ENCODE measurements around the gene LIF.

Gene LIF

DNA sequence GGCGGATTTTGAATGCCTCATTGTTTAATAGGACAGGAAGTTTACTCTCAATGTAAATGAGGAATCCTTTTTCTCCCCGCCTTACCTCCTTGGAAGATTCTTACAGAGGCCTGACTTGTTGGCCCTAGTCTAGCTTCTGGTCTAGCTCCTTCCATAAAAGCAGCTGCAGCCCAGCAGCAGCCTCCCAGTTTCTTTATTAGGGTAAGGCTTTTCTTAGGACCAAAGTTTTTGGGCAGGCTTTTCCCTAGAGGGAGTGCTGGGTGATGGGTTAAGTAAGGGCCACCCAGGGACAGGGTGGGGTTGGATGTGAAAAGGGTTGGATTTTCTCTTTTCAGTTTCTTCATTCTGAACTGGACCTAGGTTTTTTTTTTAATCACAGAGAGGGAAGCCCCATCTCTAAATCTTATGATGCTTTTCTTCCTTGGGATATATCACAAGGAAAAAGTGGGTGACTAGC lies 49.7 kb downstream of the LIF start:
- H3K4me3 ChIP-seq (ENCODE audit: low read depth, low read length), result no peak overlapping the region
- TF ChIP-seq, protein P1, sequence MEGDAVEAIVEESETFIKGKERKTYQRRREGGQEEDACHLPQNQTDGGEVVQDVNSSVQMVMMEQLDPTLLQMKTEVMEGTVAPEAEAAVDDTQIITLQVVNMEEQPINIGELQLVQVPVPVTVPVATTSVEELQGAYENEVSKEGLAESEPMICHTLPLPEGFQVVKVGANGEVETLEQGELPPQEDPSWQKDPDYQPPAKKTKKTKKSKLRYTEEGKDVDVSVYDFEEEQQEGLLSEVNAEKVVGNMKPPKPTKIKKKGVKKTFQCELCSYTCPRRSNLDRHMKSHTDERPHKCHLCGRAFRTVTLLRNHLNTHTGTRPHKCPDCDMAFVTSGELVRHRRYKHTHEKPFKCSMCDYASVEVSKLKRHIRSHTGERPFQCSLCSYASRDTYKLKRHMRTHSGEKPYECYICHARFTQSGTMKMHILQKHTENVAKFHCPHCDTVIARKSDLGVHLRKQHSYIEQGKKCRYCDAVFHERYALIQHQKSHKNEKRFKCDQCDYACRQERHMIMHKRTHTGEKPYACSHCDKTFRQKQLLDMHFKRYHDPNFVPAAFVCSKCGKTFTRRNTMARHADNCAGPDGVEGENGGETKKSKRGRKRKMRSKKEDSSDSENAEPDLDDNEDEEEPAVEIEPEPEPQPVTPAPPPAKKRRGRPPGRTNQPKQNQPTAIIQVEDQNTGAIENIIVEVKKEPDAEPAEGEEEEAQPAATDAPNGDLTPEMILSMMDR (conservative IDR thresholded peaks at IDR 0.05; ENCODE audit: low read depth, low read length), result no peak
- DNase-seq (ENCODE audit: low read depth), result no peak

DNA sequence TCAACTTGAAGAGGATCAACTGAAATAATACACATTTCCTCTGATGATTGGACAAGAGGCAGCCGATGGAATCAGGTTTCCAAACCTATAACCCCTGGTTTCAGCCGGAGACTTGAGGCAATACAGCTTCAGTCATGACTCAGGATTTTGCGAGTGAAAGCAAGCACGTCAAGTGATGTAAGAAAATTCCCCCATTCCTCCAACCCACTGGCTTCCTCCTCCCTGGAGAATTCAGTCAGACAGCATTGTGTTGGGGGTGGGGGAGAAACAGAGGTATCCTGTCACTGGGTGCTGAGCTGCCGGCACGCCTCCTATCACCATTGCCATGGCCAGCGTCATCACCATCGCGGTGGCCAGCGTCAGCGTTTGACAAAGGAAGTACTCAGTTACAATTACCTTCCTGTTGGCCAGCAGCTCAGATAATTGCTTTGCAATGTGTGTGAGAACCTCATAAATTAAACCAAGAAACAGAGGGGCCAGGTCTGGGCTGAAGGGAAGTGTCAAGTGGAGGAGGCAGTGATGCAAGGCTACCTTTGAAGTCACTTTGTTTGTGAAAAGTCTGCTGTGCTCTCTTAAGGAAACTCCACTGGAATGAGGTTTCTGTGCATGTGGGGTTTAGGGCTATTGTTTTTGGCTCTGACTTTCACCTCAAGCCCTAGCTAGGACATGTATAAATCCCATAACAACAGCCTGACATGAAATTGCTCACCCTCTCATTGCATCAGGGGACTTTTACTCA lies 50.2 kb downstream of the LIF start:
- no peak overlapping the region for H3K4me3 ChIP-seq (ENCODE audit: low read depth, low read length)
- TF ChIP-seq, protein P1 (conservative IDR thresholded peaks at IDR 0.05; ENCODE audit: low read depth, low read length), result no peak

DNA sequence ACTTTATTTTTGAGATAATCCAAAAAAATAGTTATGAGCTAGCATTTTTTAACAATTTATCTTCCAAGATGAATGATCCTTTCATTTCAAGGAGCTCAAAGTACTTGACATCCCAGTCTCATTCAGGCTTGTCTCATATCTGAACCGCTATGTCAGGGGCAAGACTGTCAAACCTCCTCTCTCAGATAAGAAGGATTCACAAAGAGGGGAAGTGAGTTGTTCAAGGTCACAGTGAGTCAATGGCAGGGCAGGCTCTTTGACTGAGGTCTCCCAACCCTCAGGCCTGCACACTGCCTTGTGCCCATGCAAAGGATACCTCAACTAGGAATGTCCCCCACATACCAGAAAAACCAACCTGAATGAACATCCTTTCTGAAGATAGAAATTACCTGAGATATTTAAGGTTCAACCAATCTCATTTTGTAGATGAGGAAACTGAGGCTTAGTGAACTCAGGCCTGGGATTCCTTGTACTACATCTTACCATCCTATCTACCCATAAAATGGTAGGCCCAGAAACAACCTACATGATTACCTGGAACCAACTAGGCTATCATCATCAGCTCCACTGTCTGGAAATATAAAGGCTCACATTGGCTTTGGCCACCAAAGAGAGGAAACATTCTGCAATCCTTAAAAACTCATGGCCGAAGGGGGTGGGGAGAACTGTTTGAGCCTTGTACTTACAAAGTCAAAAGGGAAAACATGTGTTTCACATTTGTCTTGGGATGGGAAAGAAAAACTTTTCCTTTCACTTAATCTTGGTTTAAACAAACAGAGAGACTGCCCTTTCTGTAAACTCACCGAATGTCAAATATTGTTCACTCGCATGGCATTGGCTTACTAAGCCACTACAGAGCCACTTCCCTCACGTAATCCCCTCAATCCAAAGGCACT lies 51.1 kb downstream of the LIF start:
- no peak for DNase-seq (ENCODE audit: low read depth)
- H3K4me3 ChIP-seq (ENCODE audit: low read depth, low read length), result no peak overlapping the region
- TF ChIP-seq, protein P1 (conservative IDR thresholded peaks at IDR 0.05; ENCODE audit: low read depth, low read length), result no peak

More for the DNA sequence above, 50.2 kb downstream of the LIF start:
- DNase-seq (ENCODE audit: low read depth), result peak; percentile 100

DNA sequence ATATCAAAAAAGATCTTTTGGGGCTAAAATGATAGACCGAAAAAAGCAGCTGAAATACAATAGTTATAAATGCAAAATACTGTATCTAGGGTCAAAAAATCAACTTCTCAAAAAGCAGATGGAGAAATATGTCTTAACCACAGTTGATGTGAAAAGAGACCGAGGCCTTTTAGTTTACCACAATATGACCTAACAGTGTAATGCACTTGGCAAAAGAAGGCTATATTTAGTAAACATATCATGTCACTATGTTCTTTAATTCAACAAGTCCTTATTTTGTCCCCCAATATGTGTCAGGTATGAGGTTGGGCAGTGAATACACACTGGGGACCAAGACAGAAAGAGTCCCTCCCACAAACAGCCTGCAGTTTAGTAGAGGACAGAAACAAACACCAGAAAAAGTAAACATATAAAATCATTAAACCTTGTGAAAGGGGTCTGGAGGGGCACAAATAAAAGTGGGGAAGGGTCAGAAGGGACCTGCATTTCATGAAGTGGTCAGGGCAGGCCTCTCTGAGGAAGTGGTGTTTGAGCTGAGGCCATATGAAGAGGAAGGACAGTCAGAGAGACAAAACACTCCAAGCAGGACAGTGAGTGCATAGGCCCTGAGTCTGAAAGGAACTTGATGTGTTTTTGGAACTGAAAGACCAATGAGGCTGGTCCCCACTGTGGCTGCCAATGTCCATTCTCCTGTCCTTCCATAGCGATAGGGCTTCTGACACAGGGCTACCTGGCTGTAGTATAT lies 53.4 kb downstream of the LIF start:
- H3K4me3 ChIP-seq (ENCODE audit: low read depth, low read length), result no peak overlapping the region
- TF ChIP-seq, protein P1 (conservative IDR thresholded peaks at IDR 0.05; ENCODE audit: low read depth, low read length), result no peak
- no peak for DNase-seq (ENCODE audit: low read depth)

DNA sequence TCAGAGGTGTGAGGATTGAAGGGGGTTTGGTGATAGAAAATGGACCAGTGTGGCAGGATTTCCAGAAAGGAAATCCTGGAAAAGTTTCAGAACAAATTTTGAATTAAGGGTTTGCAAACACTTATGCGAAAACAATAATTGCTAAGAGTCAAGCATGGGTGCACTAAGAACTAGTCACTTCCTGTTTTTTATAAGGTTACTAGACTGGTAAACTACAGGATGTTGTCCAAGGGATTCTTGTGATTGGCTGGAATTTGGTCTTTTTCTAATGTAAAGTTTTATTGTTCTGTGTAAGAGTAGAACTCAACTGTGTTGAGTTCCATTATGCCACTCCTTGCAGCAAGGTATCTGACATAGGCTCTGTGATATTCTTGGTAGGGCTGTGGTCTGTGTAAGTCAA lies 54.1 kb downstream of the LIF start:
- H3K4me3 ChIP-seq (ENCODE audit: low read depth, low read length), result no peak overlapping the region

DNA sequence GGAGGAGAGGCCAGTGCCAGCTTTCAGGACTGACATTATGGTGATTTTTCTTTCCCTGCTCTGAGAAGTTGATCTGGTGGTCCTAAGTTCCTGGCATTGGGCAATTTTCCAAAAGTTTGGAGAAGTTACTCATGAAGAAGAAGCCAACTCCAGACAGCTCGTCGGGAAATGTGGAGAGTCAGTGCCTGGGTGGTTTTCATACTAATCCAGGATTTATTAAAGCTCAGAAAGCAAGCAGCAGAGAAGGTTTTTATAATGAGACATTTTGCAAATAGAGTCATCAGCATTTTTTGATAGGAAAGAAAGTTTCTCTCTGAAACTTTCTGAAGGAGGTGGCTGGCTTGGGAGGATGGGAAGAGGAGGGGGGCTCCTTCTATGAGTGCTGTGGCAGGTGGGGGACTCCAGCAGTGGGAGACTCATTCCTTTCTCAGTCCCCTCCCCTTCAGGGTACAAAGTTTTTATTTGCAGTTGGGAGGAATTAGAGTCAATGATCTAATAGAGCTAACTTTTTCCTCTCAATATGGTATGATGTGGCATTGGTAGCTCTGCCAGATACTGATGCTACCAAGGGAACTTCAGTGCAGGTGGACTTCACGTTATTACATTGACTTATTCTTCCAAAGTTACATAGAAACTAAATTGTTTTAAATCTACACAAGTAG lies 55.4 kb downstream of the LIF start:
- H3K4me3 ChIP-seq (ENCODE audit: low read depth, low read length), result no peak overlapping the region
- no peak for DNase-seq (ENCODE audit: low read depth)
- TF ChIP-seq, protein P1 (conservative IDR thresholded peaks at IDR 0.05; ENCODE audit: low read depth, low read length), result no peak

More for the DNA sequence above, 54.1 kb downstream of the LIF start:
- DNase-seq (ENCODE audit: low read depth), result no peak
- TF ChIP-seq, protein P1 (conservative IDR thresholded peaks at IDR 0.05; ENCODE audit: low read depth, low read length), result no peak

Data from choroid plexus epithelial cell (primary cell).